Measurements from ENCODE around the gene BACH2. TPM values are rescaled to one million over a fixed set of nuclear protein-coding genes. Genes with fewer than 3 reads are reported as not detected.
"Not testable (repeated sequence)": the region's sequence is repeated elsewhere in the genome, so short reads cannot be mapped to it uniquely, and the experiment has no call there.

BACH2 gene
- total and polyA plus RNA-seq, 12 donors = 0.16 to 4.7 (median 2.4) TPM

DNA sequence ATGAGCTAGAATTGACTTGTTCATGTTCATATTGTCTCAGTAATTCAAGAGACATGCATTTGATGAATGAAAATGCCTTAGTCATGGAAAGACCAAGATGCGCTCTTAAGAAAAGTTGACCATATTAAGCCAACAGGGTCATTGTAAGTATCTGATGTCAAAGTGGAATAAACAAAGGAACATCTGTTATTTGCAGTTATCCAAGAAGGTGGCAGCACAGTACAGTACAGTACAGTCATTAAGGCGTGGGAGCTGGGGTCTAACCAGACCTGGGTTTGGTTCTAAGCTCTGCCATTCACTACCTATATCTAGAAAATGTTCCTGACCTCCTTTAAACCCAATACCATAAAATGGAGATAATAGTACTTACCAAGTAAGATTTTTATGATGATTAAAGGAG, 178.1 kb downstream of the BACH2 start:
- no peak for ATAC-seq
- Histone ChIP-seq H3K4me3 (no peak overlapping the region), H3K4me1 (peaks cover 0 to 8% (median 0%) of the 10 kb centered on the region in 9 donors), H3K27me3 (no peaks in the 10 kb centered on the region), H3K36me3 (no peaks in the 10 kb centered on the region), H3K27ac (no peak overlapping the region), H3K9me3 (peaks cover 0 to 28% (median 3%) of the 10 kb centered on the region in 11 donors)
- no peak for DNase-seq
- TF ChIP-seq CTCF (IDR thresholded peaks at IDR 0.05) = peak in 3 of 9 donors; percentile 11 to 33 (median 27)
- WGBS, 2 donors = 89 to 93% methylated on average over 2 of the region's 2 CpGs
- intact Hi-C loops (cut with DNase I) = no loop called here

GRCh38 chr6:90118069-90118468, 178.6 kb downstream of the BACH2 start:
- TF ChIP-seq CTCF (IDR thresholded peaks at IDR 0.05) = no peak
- Histone ChIP-seq H3K27ac (no peak overlapping the region), H3K36me3 (no peaks in the 10 kb centered on the region), H3K27me3 (no peaks in the 10 kb centered on the region), H3K4me3 (no peak overlapping the region), H3K4me1 (peaks cover 0 to 8% (median 0%) of the 10 kb centered on the region in 9 donors), H3K9me3 (peaks cover 0 to 33% (median 7%) of the 10 kb centered on the region in 11 donors)
- intact Hi-C loops (cut with DNase I) = no loop called here
- DNase-seq (no peak), ATAC-seq (no peak)
- 95 to 100% methylated on average over 1 of the region's 1 CpG for WGBS, 2 donors

DNA sequence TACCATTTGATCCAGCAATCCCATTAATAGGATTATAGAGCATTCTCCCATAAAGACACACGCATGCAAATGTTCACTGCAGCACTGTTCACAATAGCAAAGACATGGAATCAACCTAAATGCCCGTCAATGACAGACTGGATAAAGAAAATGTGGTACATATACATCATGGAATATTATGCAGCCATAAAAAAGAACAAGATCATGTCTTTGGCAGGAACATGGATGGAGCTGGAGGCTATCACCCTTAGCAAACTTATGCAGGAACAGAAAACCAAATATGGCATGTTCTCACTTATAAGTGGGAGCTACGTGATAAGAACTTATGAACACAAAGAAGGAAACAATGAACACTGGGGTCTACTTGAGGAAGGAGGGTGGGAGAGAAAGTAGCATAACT, 180.5 kb downstream of the BACH2 start:
- H3K4me1 ChIP-seq; DNase-seq; intact Hi-C loops (cut with DNase I); H3K4me3 ChIP-seq; H3K27ac ChIP-seq; H3K36me3 ChIP-seq; ATAC-seq; H3K27me3 ChIP-seq: not testable (repeated sequence)
- WGBS, 2 donors = 81 to 83% methylated on average over 3 of the region's 3 CpGs
- H3K9me3 ChIP-seq = peaks cover 0 to 39% (median 12%) of the 10 kb centered on the region in 11 donors

- Histone ChIP-seq H3K9me3 (peaks cover 0 to 39% (median 12%) of the 10 kb centered on the region in 11 donors), H3K4me1 (no peaks in the 10 kb centered on the region), H3K36me3 (no peaks in the 10 kb centered on the region), H3K27ac (no peak overlapping the region), H3K27me3 (no peaks in the 10 kb centered on the region), H3K4me3 (no peak overlapping the region)
- DNase-seq (no peak), ATAC-seq (no peak)
- no peak for TF ChIP-seq CTCF (IDR thresholded peaks at IDR 0.05)
- intact Hi-C loops (cut with DNase I) = no loop called here
Measured at GRCh38 chr6:90113389-90113788, 183.3 kb downstream of the BACH2 start.

- intact Hi-C loops (cut with DNase I) = no loop called here
- Histone ChIP-seq H3K9me3 (peaks cover 0 to 39% (median 12%) of the 10 kb centered on the region in 11 donors), H3K36me3 (no peaks in the 10 kb centered on the region), H3K4me1 (peaks cover 0 to 3% (median 0%) of the 10 kb centered on the region in 9 donors), H3K27ac (no peak overlapping the region), H3K4me3 (no peak overlapping the region), H3K27me3 (no peaks in the 10 kb centered on the region)
- 96 to 97% methylated on average over 2 of the region's 2 CpGs for WGBS, 2 donors
- DNase-seq = no peak
- no peak for TF ChIP-seq CTCF (IDR thresholded peaks at IDR 0.05)
- ATAC-seq = no peak
Measured at GRCh38 chr6:90111387-90111786, 185.3 kb downstream of the BACH2 start.

Data from heart right ventricle (tissue), 16 donors.